Nephron (organoid): ENCODE results near the gene AK1.
"Not testable (repeated sequence)": the region's sequence is repeated elsewhere in the genome, so short reads cannot be mapped to it uniquely, and the experiment has no call there.

Experiments
- H3K27ac Mint-ChIP-seq, 3 experiments: 2 replicates each; pipeline ENCODE4 v1.8.0; 2020; ENCODE audit warnings: mixed read lengths in 3 of 3, mild to moderate bottlenecking in 2 of 3, moderate library complexity in 1 of 3
- H3K27me3 Mint-ChIP-seq: 2 replicates; pipeline ENCODE4 v1.8.0; 2021; ENCODE audit warnings: low read depth, mild to moderate bottlenecking, moderate library complexity, mixed read lengths
- H3K36me3 Mint-ChIP-seq: 2 replicates; pipeline ENCODE4 v1.8.0; 2020; ENCODE audit warnings: low read depth, mixed read lengths
- H3K4me1 Mint-ChIP-seq: 2 replicates; pipeline ENCODE4 v1.8.0; 2020; ENCODE audit warnings: mixed read lengths
- H3K4me3 Mint-ChIP-seq, 3 experiments: 2 replicates each; pipeline ENCODE4 v1.8.0; 2020; ENCODE audit warnings: mild to moderate bottlenecking in 3 of 3, mixed read lengths in 3 of 3, moderate library complexity in 2 of 3
- H3K9me3 Mint-ChIP-seq: 2 replicates; pipeline ENCODE4 v1.8.0; 2020; ENCODE audit warnings: mixed read lengths
- CTCF ChIP-seq, 3 experiments: fragments of 200-600 bp; sonication (generic); IDR thresholded peaks; one replicate each; pipeline ENCODE4 v1.5.0; 2021; ENCODE audit warnings: antibody characterized with exemption in 3 of 3; ENCODE audit not compliant: unreplicated experiment in 3 of 3

AK1 gene

GRCh38 chr9:127885508-127886281, 8.2 kb upstream of the AK1 start:
- peaks cover 10% of the 10 kb centered on the region for H3K4me1 Mint-ChIP-seq
- H3K9me3 Mint-ChIP-seq = no peaks in the 10 kb centered on the region
- H3K4me3 Mint-ChIP-seq = no peak overlapping the region
- TF ChIP-seq CTCF (IDR thresholded peaks at IDR 0.05; ENCODE audit: unreplicated experiment in 3 of 3) = no peak
- no peaks in the 10 kb centered on the region for H3K27me3 Mint-ChIP-seq
- H3K27ac Mint-ChIP-seq = peak overlapping the region in 1 of 3 experiments; percentile 61
- peaks cover 46% of the 10 kb centered on the region for H3K36me3 Mint-ChIP-seq

GRCh38 chr9:127884976-127885490, 7.6 kb upstream of the AK1 start:
- peaks cover 41% of the 10 kb centered on the region for H3K36me3 Mint-ChIP-seq
- H3K9me3 Mint-ChIP-seq = no peaks in the 10 kb centered on the region
- peak overlapping the region in 1 of 3 experiments; percentile 63 for H3K27ac Mint-ChIP-seq
- no peak overlapping the region for H3K4me3 Mint-ChIP-seq
- TF ChIP-seq CTCF (IDR thresholded peaks at IDR 0.05; ENCODE audit: unreplicated experiment in 3 of 3) = no peak
- H3K27me3 Mint-ChIP-seq = no peaks in the 10 kb centered on the region
- peaks cover 10% of the 10 kb centered on the region for H3K4me1 Mint-ChIP-seq

GRCh38 chr9:127884427-127884911, 7.0 kb upstream of the AK1 start:
- Mint-ChIP-seq H3K36me3 (peaks cover 39% of the 10 kb centered on the region), H3K4me3 (no peak overlapping the region)

GRCh38 chr9:127883959-127884358, 6.5 kb upstream of the AK1 start:
- Mint-ChIP-seq H3K4me1 (peaks cover 12% of the 10 kb centered on the region), H3K9me3 (no peaks in the 10 kb centered on the region), H3K36me3 (peaks cover 39% of the 10 kb centered on the region), H3K27ac (peak overlapping the region in 1 of 3 experiments; percentile 63), H3K4me3 (no peak overlapping the region), H3K27me3 (no peaks in the 10 kb centered on the region)
- TF ChIP-seq CTCF (IDR thresholded peaks at IDR 0.05; ENCODE audit: unreplicated experiment in 3 of 3) = no peak

More at GRCh38 chr9:127884427-127884911, 7.0 kb upstream of the AK1 start:
- Mint-ChIP-seq H3K4me1 (peaks cover 10% of the 10 kb centered on the region), H3K9me3 (no peaks in the 10 kb centered on the region), H3K27ac (peak overlapping the region in 1 of 3 experiments; percentile 63), H3K27me3 (no peaks in the 10 kb centered on the region)
- TF ChIP-seq CTCF (IDR thresholded peaks at IDR 0.05; ENCODE audit: unreplicated experiment in 3 of 3) = no peak

GRCh38 chr9:127881715-127882114, 4.2 kb upstream of the AK1 start:
- not testable (repeated sequence) for H3K27me3 Mint-ChIP-seq, H3K9me3 Mint-ChIP-seq, H3K4me3 Mint-ChIP-seq, H3K27ac Mint-ChIP-seq
- Mint-ChIP-seq H3K36me3 (peaks cover 28% of the 10 kb centered on the region), H3K4me1 (peaks cover 24% of the 10 kb centered on the region)

GRCh38 chr9:127880143-127880542, 2.7 kb upstream of the AK1 start:
- Mint-ChIP-seq H3K27ac (no peak overlapping the region), H3K27me3 (no peaks in the 10 kb centered on the region), H3K4me3 (no peak overlapping the region), H3K36me3 (peaks cover 15% of the 10 kb centered on the region), H3K4me1 (peaks cover 32% of the 10 kb centered on the region), H3K9me3 (no peaks in the 10 kb centered on the region)
- no peak for TF ChIP-seq CTCF (IDR thresholded peaks at IDR 0.05; ENCODE audit: unreplicated experiment in 3 of 3)
